ENCODE measurements around the gene AHRR.
A peak's percentile ranks its signal among the peaks of the same experiment; 100 is the strongest.

Gene AHRR

GRCh38 chr5:332843-333242 lies 11.3 kb downstream of the AHRR start:
- TF ChIP-seq SP1 (IDR thresholded peaks at IDR 0.05), result no peak
- TF ChIP-seq BHLHE40 (IDR thresholded peaks at IDR 0.05; ENCODE audit: borderline replicate concordance), result no peak
- TF ChIP-seq SUZ12 (IDR thresholded peaks at IDR 0.05), result no peak
- TF ChIP-seq L3MBTL2 (conservative IDR thresholded peaks at IDR 0.05), result no peak
- no peak for TF ChIP-seq CTBP1 (IDR thresholded peaks at IDR 0.05; ENCODE audit: borderline replicate concordance)
- TF ChIP-seq FOXM1 (IDR thresholded peaks at IDR 0.05; ENCODE audit: borderline replicate concordance), result no peak
- no peak for TF ChIP-seq FOXK2 (IDR thresholded peaks at IDR 0.05)
- no peak for TF ChIP-seq TARDBP (IDR thresholded peaks at IDR 0.05)
- no peak for TF ChIP-seq HDGF (IDR thresholded peaks at IDR 0.05; ENCODE audit: borderline replicate concordance)
- TF ChIP-seq PKNOX1 (IDR thresholded peaks at IDR 0.05), result no peak
- TF ChIP-seq ELF4 (IDR thresholded peaks at IDR 0.05), result no peak
- POLR2A ChIA-PET, result no interaction called here
- CTCF ChIA-PET, result no interaction called here
- DNase-seq (ENCODE audit: extremely low spot score), result no peak

- ChIA-PET POLR2A (no interaction called here), CTCF (no interaction called here)
- DNase-seq (ENCODE audit: extremely low spot score), result no peak
- TF ChIP-seq NFRKB (IDR thresholded peaks at IDR 0.05) (no peak), FOXK2 (IDR thresholded peaks at IDR 0.05) (no peak), SP1 (IDR thresholded peaks at IDR 0.05) (no peak), LEF1 (IDR thresholded peaks at IDR 0.05; ENCODE audit: borderline replicate concordance) (no peak), FOXA1 (IDR thresholded peaks at IDR 0.05) (no peak), PKNOX1 (IDR thresholded peaks at IDR 0.05) (no peak), TARDBP (IDR thresholded peaks at IDR 0.05) (no peak), ZNF384 (IDR thresholded peaks at IDR 0.05) (no peak), ELF4 (IDR thresholded peaks at IDR 0.05) (no peak), L3MBTL2 (conservative IDR thresholded peaks at IDR 0.05) (no peak), ARNT (IDR thresholded peaks at IDR 0.05) (no peak), FOXM1 (IDR thresholded peaks at IDR 0.05; ENCODE audit: borderline replicate concordance) (no peak), CTBP1 (IDR thresholded peaks at IDR 0.05; ENCODE audit: borderline replicate concordance) (no peak), HDGF (IDR thresholded peaks at IDR 0.05; ENCODE audit: borderline replicate concordance) (no peak), SUZ12 (IDR thresholded peaks at IDR 0.05) (no peak)
These were observed 12.4 kb downstream of the AHRR start for GRCh38 chr5:333945-334344.

- TF ChIP-seq SP1 (IDR thresholded peaks at IDR 0.05) (no peak), ELF4 (IDR thresholded peaks at IDR 0.05) (no peak), ZNF384 (IDR thresholded peaks at IDR 0.05) (no peak), LEF1 (IDR thresholded peaks at IDR 0.05; ENCODE audit: borderline replicate concordance) (no peak), FOXM1 (IDR thresholded peaks at IDR 0.05; ENCODE audit: borderline replicate concordance) (no peak)
- ChIA-PET CTCF (no interaction called here), POLR2A (interaction anchor here (1.0 kb wide), 1 partner anchor 79 kb away, joined by 4 read pairs; no protein-coding TSS in a partner anchor)
- DNase-seq (ENCODE audit: extremely low spot score), result no peak
These were observed 13.6 kb downstream of the AHRR start for GRCh38 chr5:334903-335739.

GRCh38 chr5:335740-336038 lies 14.2 kb downstream of the AHRR start:
- CTCF ChIA-PET, result no interaction called here
- TF ChIP-seq SP1 (IDR thresholded peaks at IDR 0.05), result no peak
- TF ChIP-seq FOXA1 (IDR thresholded peaks at IDR 0.05), result no peak
- no peak for TF ChIP-seq NFRKB (IDR thresholded peaks at IDR 0.05)
- no peak for TF ChIP-seq PKNOX1 (IDR thresholded peaks at IDR 0.05)
- no peak for TF ChIP-seq ARNT (IDR thresholded peaks at IDR 0.05)
- no peak for TF ChIP-seq TARDBP (IDR thresholded peaks at IDR 0.05)
- peak; percentile 4 for DNase-seq (ENCODE audit: extremely low spot score)
- POLR2A ChIA-PET, result interaction anchor here (1.0 kb wide), 1 partner anchor 78 kb away, joined by 4 read pairs; no protein-coding TSS in a partner anchor

GRCh38 chr5:337563-338130 lies 16.1 kb downstream of the AHRR start:
- DNase-seq (ENCODE audit: extremely low spot score), result peak; percentile 56
- POLR2A ChIA-PET, result interaction anchor here (0.6 to 2.1 kb wide), 3 partner anchors 36 to 76 kb away, joined by 3 to 9 read pairs (median 5); no protein-coding TSS in a partner anchor
- TF ChIP-seq PKNOX1 (IDR thresholded peaks at IDR 0.05) (no peak), NFRKB (IDR thresholded peaks at IDR 0.05) (no peak), LEF1 (IDR thresholded peaks at IDR 0.05; ENCODE audit: borderline replicate concordance) (no peak), TARDBP (IDR thresholded peaks at IDR 0.05) (no peak), HDGF (IDR thresholded peaks at IDR 0.05; ENCODE audit: borderline replicate concordance) (no peak), L3MBTL2 (conservative IDR thresholded peaks at IDR 0.05) (no peak), BHLHE40 (IDR thresholded peaks at IDR 0.05; ENCODE audit: borderline replicate concordance) (no peak), SP1 (IDR thresholded peaks at IDR 0.05) (no peak), ARNT (IDR thresholded peaks at IDR 0.05) (no peak), ZNF384 (IDR thresholded peaks at IDR 0.05) (no peak), CTBP1 (IDR thresholded peaks at IDR 0.05; ENCODE audit: borderline replicate concordance) (no peak), FOXK2 (IDR thresholded peaks at IDR 0.05) (no peak), FOXM1 (IDR thresholded peaks at IDR 0.05; ENCODE audit: borderline replicate concordance) (no peak)
- CTCF ChIA-PET, result interaction anchor here (0.8 to 2.0 kb wide), 3 partner anchors 21 to 109 kb away, joined by 3 to 9 read pairs (median 5); no protein-coding TSS in a partner anchor
